ENCODE data around the gene SLC51B. TPM values are rescaled to one million over a fixed set of nuclear protein-coding genes. Genes with fewer than 3 reads are reported as not detected.

SLC51B gene
- total and polyA plus RNA-seq, 2 experiments from 2014 or later, result 6.5 to 8.6 TPM

GRCh38 chr15:65066635-65067316, 21.6 kb downstream of the SLC51B start:
- Histone ChIP-seq H3K27me3 (peaks cover 10% of the 10 kb centered on the region), H3K9me3 (ENCODE audit: low read depth) (no peaks in the 10 kb centered on the region), H3K79me2 (no peaks in the 10 kb centered on the region), H3K9me2 (replicated peaks; ENCODE audit: insufficient read depth) (no peaks in the 10 kb centered on the region), H3K36me3 (replicated peaks; ENCODE audit: insufficient read depth, low read depth) (no peaks in the 10 kb centered on the region), H4K20me1 (ENCODE audit: insufficient read depth, poor library complexity, severe bottlenecking) (no peaks in the 10 kb centered on the region), H2AFZ (peak overlapping the region; percentile 78), H3K4me2 (peak overlapping the region; percentile 91), H3K27ac (no peak overlapping the region), H3K4me1 (ENCODE audit: insufficient read depth) (peaks cover 21% of the 10 kb centered on the region), H3K4me3 (peak overlapping the region; percentile 39)
- TF ChIP-seq EZH2 (IDR thresholded peaks at IDR 0.05; ENCODE audit: borderline replicate concordance) (no peak), CTCF (IDR thresholded peaks at IDR 0.05; ENCODE audit: poor library complexity) (no peak), EZH2phosphoT487 (IDR thresholded peaks at IDR 0.05; ENCODE audit: low read depth, severe bottlenecking, unreplicated experiment) (no peak)
- WGBS (ENCODE audit: low lambda C conversion rate, missing lambda C conversion rate), result 30% methylated on average over 6 of the region's 9 CpGs
- no peak for DNase-seq (ENCODE audit: low spot score)

GRCh38 chr15:65067317-65067644, 22.1 kb downstream of the SLC51B start:
- WGBS (ENCODE audit: low lambda C conversion rate, missing lambda C conversion rate), result 23% methylated on average over 7 of the region's 8 CpGs
- H3K9me3 ChIP-seq (ENCODE audit: low read depth), result no peaks in the 10 kb centered on the region
- H3K9me2 ChIP-seq (replicated peaks; ENCODE audit: insufficient read depth), result no peaks in the 10 kb centered on the region
- peak overlapping the region; percentile 39 for H3K4me3 ChIP-seq
- no peaks in the 10 kb centered on the region for H4K20me1 ChIP-seq (ENCODE audit: insufficient read depth, poor library complexity, severe bottlenecking)
- H2AFZ ChIP-seq, result peak overlapping the region; percentile 78
- no peak for TF ChIP-seq EZH2phosphoT487 (IDR thresholded peaks at IDR 0.05; ENCODE audit: low read depth, severe bottlenecking, unreplicated experiment)
- TF ChIP-seq EZH2 (IDR thresholded peaks at IDR 0.05; ENCODE audit: borderline replicate concordance), result no peak
- TF ChIP-seq CTCF (IDR thresholded peaks at IDR 0.05; ENCODE audit: poor library complexity), result no peak
- DNase-seq (ENCODE audit: low spot score), result no peak
- H3K36me3 ChIP-seq (replicated peaks; ENCODE audit: insufficient read depth, low read depth), result no peaks in the 10 kb centered on the region
- no peak overlapping the region for H3K27ac ChIP-seq
- H3K79me2 ChIP-seq, result no peaks in the 10 kb centered on the region
- H3K4me2 ChIP-seq, result peak overlapping the region; percentile 91
- H3K27me3 ChIP-seq, result peaks cover 10% of the 10 kb centered on the region
- peaks cover 25% of the 10 kb centered on the region for H3K4me1 ChIP-seq (ENCODE audit: insufficient read depth)

- H3K4me2 ChIP-seq, result peak within 1 kb of the TSS; percentile 91
- H3K9me2 ChIP-seq (replicated peaks; ENCODE audit: insufficient read depth), result no peaks in the 10 kb centered on the region
- H3K9me3 ChIP-seq (ENCODE audit: low read depth), result no peaks in the 10 kb centered on the region
- H3K27ac ChIP-seq, result peak within 1 kb of the TSS; percentile 70
- H2AFZ ChIP-seq, result peak within 1 kb of the TSS; percentile 78
- peak; percentile 48 for DNase-seq (ENCODE audit: low spot score)
- H3K79me2 ChIP-seq, result no peaks in the 10 kb centered on the region
- no peaks in the 10 kb centered on the region for H3K36me3 ChIP-seq (replicated peaks; ENCODE audit: insufficient read depth, low read depth)
- WGBS (ENCODE audit: low lambda C conversion rate, missing lambda C conversion rate), result 4% methylated on average over 44 of the region's 66 CpGs
- TF ChIP-seq EZH2phosphoT487 (IDR thresholded peaks at IDR 0.05; ENCODE audit: low read depth, severe bottlenecking, unreplicated experiment) (no peak), EZH2 (IDR thresholded peaks at IDR 0.05; ENCODE audit: borderline replicate concordance) (peak; percentile 8)
- H3K4me3 ChIP-seq, result peak within 1 kb of the TSS; percentile 39
- H3K4me1 ChIP-seq (ENCODE audit: insufficient read depth), result peaks cover 25% of the 10 kb centered on the region
- H3K27me3 ChIP-seq, result peaks cover 10% of the 10 kb centered on the region
- H4K20me1 ChIP-seq (ENCODE audit: insufficient read depth, poor library complexity, severe bottlenecking), result no peaks in the 10 kb centered on the region
These were observed 22.6 kb downstream of the SLC51B start, which contains the start of gene RASL12 for GRCh38 chr15:65067645-65068402. Gene RASL12, minus strand, starts transcription at chr15:65067991. Its CDS starts 156 bp downstream, at chr15:65067835.

GRCh38 chr15:65068403-65068788, 23.2 kb downstream of the SLC51B start:
- Histone ChIP-seq H3K4me1 (ENCODE audit: insufficient read depth) (peaks cover 25% of the 10 kb centered on the region), H3K4me3 (no peak overlapping the region), H4K20me1 (ENCODE audit: insufficient read depth, poor library complexity, severe bottlenecking) (no peaks in the 10 kb centered on the region), H3K9me3 (ENCODE audit: low read depth) (no peaks in the 10 kb centered on the region), H3K27ac (peak overlapping the region; percentile 70), H3K27me3 (peaks cover 10% of the 10 kb centered on the region), H3K79me2 (no peaks in the 10 kb centered on the region), H3K9me2 (replicated peaks; ENCODE audit: insufficient read depth) (no peaks in the 10 kb centered on the region), H3K4me2 (peak overlapping the region; percentile 91), H3K36me3 (replicated peaks; ENCODE audit: insufficient read depth, low read depth) (no peaks in the 10 kb centered on the region), H2AFZ (peak overlapping the region; percentile 78)
- no peak for DNase-seq (ENCODE audit: low spot score)
- 78% methylated on average over 3 of the region's 3 CpGs for WGBS (ENCODE audit: low lambda C conversion rate, missing lambda C conversion rate)
- TF ChIP-seq CTCF (IDR thresholded peaks at IDR 0.05; ENCODE audit: poor library complexity), result no peak
- no peak for TF ChIP-seq EZH2 (IDR thresholded peaks at IDR 0.05; ENCODE audit: borderline replicate concordance)
- no peak for TF ChIP-seq EZH2phosphoT487 (IDR thresholded peaks at IDR 0.05; ENCODE audit: low read depth, severe bottlenecking, unreplicated experiment)

Measured in hepatocyte (in vitro differentiated cells).